ENCODE results near the gene GTF2F2.

Gene GTF2F2

DNA sequence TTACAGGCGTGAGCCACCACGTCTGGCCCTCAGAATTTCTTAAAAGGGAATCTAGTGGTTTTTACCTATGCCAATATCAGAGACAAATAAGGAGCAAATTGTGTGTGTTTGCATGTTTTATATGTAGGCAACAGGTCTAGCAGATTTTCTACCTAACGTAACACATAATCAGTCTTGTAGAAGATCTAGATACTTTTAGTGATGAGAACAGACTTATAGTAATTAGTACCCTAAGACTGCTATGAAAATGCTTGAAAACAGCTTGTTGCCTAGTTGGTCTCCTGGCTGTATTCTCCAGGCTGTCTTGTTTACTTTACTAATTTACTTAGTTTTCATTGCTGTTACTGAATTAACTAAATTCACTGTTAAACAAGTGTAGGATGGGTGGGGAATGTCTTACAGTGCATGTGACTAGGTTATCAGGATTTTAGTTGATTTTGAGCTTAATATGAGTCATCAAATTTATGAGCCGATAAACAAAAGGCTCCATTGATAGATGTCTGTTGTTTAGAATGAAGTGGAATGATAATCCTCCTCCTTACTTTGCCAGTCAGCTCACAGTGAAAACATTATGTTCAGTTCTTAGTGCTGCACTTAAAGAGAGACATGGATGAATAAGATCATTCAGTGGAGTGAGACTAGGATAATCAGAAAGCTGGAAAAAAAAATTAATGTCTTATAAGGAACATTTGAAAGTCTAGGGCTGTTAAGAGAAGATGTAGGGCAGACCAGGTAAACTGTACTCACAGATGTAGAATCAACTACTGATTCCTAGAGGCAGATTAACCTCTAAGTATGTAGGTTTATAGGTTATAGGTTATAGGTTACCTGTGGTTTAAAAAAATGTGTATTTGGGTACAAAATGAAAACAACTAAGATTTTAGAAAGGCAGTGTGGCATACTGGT is 22.4 kb downstream of the GTF2F2 start:
- Mint-ChIP-seq H3K9me3 (ENCODE audit: low read depth) (no peaks in the 10 kb centered on the region), H3K4me1 (ENCODE audit: low read depth) (peaks cover 34% of the 10 kb centered on the region), H3K4me3 (no peak overlapping the region), H3K27ac (no peak overlapping the region), H3K27me3 (no peaks in the 10 kb centered on the region), H3K36me3 (peaks cover 24% of the 10 kb centered on the region)

DNA sequence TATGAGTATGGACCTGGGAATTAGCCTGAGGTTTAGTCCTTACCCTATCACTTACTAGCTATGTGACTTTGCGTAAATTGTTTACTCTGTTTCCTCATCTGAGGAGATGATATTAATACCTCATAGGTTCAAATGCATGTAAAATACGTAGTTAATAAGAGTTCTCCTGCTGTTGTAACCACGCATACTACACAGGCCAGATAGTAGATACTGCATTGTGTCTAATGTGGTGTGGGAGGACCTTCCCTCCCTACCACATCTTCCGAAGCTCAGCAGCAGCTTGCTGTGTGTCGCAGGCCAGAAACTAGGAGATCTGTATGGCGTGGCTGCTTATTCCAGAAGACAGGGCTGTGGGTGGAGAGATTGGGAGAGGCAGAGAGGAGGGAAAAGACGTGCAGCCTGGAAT is 23.0 kb downstream of the GTF2F2 start:
- no peak overlapping the region for H3K4me3 Mint-ChIP-seq
- peaks cover 37% of the 10 kb centered on the region for H3K4me1 Mint-ChIP-seq (ENCODE audit: low read depth)
- H3K27me3 Mint-ChIP-seq: no peaks in the 10 kb centered on the region
- H3K36me3 Mint-ChIP-seq: peaks cover 18% of the 10 kb centered on the region
- H3K27ac Mint-ChIP-seq: no peak overlapping the region
- H3K9me3 Mint-ChIP-seq (ENCODE audit: low read depth): no peaks in the 10 kb centered on the region

DNA sequence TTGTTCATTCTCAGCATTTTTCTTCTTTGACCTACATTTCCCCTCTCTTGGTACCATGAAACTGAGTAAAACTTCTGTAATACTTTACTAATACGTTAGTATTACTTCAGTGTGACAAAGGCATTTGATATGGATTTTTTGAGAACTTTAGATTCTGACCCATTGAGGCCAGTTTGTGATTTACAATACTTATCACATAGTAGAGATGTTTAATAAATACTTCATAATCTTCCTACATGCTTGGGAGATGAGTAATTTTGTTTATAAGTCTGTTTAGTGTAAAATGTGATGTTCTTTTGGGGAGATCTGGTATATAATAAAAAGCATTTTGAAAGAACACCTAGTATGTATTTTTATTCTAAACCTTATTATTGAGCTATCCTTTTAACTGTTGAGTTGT is 29.7 kb downstream of the GTF2F2 start:
- H3K27me3 Mint-ChIP-seq: no peaks in the 10 kb centered on the region
- H3K27ac Mint-ChIP-seq: peak overlapping the region; percentile 34
- H3K4me3 Mint-ChIP-seq: no peak overlapping the region
- H3K36me3 Mint-ChIP-seq: peaks cover 20% of the 10 kb centered on the region
- H3K4me1 Mint-ChIP-seq (ENCODE audit: low read depth): peaks cover 24% of the 10 kb centered on the region
- H3K9me3 Mint-ChIP-seq (ENCODE audit: low read depth): no peaks in the 10 kb centered on the region

DNA sequence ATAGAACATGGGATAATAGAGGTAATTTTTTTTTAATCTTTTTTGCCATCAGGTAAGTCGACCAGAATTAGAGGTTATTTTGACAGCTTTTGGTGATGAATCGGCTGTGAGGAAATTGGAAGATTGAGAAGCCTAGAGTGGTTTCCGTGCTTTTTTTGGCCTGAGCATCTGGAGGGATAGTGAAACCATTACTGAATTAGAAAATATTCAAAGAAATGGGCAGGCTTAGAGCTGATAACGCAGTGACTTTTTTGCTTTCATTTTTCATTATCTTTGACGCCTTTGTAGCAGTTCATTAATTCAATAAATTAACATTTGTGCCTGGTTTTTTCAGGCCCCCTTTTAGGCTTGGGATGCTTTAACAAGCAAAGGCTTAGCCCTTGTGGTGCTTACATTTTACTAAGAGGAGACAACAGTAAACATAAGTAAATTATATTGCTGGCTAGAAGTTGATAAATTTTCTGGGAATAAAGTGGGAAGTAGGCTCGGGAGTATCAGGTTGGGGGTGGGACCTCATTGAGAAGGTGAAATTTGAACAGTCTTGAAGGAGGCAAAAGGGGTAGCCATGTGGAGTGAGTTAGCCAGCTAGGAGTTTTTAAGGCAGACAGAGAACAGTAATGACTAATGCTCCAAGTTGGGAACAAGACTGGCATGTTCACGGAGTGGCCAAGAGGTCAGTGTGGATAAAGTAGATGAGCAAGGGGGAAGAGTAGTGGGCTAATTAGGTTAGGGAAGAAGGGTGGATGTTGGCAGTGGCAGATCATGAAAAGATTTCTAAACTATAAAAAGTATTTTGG is 36.5 kb downstream of the GTF2F2 start:
- Mint-ChIP-seq H3K27me3 (no peaks in the 10 kb centered on the region), H3K27ac (no peak overlapping the region), H3K36me3 (peaks cover 44% of the 10 kb centered on the region), H3K4me1 (ENCODE audit: low read depth) (peaks cover 6% of the 10 kb centered on the region), H3K9me3 (ENCODE audit: low read depth) (peaks cover 3% of the 10 kb centered on the region), H3K4me3 (no peak overlapping the region)

DNA sequence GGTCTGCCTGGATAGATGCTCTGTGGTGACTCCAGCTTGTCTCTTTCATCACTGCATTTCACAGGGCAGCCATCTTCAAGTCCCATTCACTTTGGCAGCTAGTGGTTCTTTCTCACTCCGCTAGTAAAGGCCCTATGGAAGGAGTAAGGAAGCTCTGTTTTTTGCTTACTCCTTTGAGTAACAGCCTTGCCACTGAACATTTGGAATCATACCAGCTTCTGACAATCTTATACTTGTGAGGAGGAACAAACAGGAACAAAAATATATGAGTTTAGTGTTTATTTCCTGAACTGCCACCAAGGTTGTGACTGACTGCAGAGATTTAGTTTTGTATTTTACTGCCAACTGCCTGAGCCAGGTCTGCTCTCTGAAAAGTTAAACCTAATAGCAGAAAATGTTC is 41.9 kb downstream of the GTF2F2 start:
- H3K4me3 Mint-ChIP-seq: no peak overlapping the region
- peaks cover 3% of the 10 kb centered on the region for H3K9me3 Mint-ChIP-seq (ENCODE audit: low read depth)
- peaks cover 21% of the 10 kb centered on the region for H3K36me3 Mint-ChIP-seq
- H3K4me1 Mint-ChIP-seq (ENCODE audit: low read depth): peaks cover 8% of the 10 kb centered on the region
- H3K27me3 Mint-ChIP-seq: no peaks in the 10 kb centered on the region
- no peak overlapping the region for H3K27ac Mint-ChIP-seq

GRCh38 chr13:45162821-45163220 is 42.5 kb downstream of the GTF2F2 start:
- H3K27me3 Mint-ChIP-seq: no peaks in the 10 kb centered on the region
- peaks cover 20% of the 10 kb centered on the region for H3K36me3 Mint-ChIP-seq
- no peak overlapping the region for H3K4me3 Mint-ChIP-seq
- H3K27ac Mint-ChIP-seq: no peak overlapping the region
- peaks cover 2% of the 10 kb centered on the region for H3K9me3 Mint-ChIP-seq (ENCODE audit: low read depth)
- peaks cover 8% of the 10 kb centered on the region for H3K4me1 Mint-ChIP-seq (ENCODE audit: low read depth)

- Mint-ChIP-seq H3K27ac (no peak overlapping the region), H3K9me3 (ENCODE audit: low read depth) (no peaks in the 10 kb centered on the region), H3K27me3 (no peaks in the 10 kb centered on the region), H3K4me1 (ENCODE audit: low read depth) (peaks cover 5% of the 10 kb centered on the region), H3K4me3 (no peak overlapping the region), H3K36me3 (peaks cover 11% of the 10 kb centered on the region)
Observed at GRCh38 chr13:45166858-45167257, 46.5 kb downstream of the GTF2F2 start.

- H3K9me3 Mint-ChIP-seq (ENCODE audit: low read depth): no peaks in the 10 kb centered on the region
- H3K27me3 Mint-ChIP-seq: no peaks in the 10 kb centered on the region
- peaks cover 4% of the 10 kb centered on the region for H3K4me1 Mint-ChIP-seq (ENCODE audit: low read depth)
- H3K4me3 Mint-ChIP-seq: no peak overlapping the region
- peaks cover 14% of the 10 kb centered on the region for H3K36me3 Mint-ChIP-seq
- no peak overlapping the region for H3K27ac Mint-ChIP-seq
Observed at GRCh38 chr13:45167611-45168554, 47.6 kb downstream of the GTF2F2 start.

- Mint-ChIP-seq H3K4me3 (no peak overlapping the region), H3K36me3 (peaks cover 14% of the 10 kb centered on the region), H3K27ac (no peak overlapping the region), H3K27me3 (no peaks in the 10 kb centered on the region), H3K9me3 (ENCODE audit: low read depth) (no peaks in the 10 kb centered on the region), H3K4me1 (ENCODE audit: low read depth) (peaks cover 3% of the 10 kb centered on the region)
Observed at GRCh38 chr13:45168555-45168930, 48.2 kb downstream of the GTF2F2 start.

DNA sequence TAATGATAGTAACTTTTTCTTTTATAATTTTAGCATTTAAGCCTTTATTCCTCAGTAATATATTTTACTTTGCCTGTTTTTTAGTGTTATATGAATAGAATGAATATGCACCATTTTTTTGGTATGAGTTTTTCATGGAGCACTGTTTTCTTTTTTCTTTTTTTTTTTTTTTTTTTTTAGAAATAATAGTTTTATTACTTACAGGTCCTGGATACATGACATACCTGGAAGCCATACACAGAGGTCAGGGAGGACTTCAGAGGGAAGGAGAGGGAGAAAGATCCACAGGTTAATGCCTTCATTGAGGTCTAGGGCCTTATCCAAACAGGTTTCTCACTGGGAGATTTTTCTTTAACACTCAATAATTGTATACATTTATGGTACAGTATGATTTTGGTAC is 54.2 kb downstream of the GTF2F2 start:
- H3K36me3 Mint-ChIP-seq: peaks cover 31% of the 10 kb centered on the region
- H3K4me3 Mint-ChIP-seq: no peak overlapping the region
- H3K4me1 Mint-ChIP-seq (ENCODE audit: low read depth): peaks cover 32% of the 10 kb centered on the region
- H3K9me3 Mint-ChIP-seq (ENCODE audit: low read depth): no peaks in the 10 kb centered on the region
- no peaks in the 10 kb centered on the region for H3K27me3 Mint-ChIP-seq
- no peak overlapping the region for H3K27ac Mint-ChIP-seq

DNA sequence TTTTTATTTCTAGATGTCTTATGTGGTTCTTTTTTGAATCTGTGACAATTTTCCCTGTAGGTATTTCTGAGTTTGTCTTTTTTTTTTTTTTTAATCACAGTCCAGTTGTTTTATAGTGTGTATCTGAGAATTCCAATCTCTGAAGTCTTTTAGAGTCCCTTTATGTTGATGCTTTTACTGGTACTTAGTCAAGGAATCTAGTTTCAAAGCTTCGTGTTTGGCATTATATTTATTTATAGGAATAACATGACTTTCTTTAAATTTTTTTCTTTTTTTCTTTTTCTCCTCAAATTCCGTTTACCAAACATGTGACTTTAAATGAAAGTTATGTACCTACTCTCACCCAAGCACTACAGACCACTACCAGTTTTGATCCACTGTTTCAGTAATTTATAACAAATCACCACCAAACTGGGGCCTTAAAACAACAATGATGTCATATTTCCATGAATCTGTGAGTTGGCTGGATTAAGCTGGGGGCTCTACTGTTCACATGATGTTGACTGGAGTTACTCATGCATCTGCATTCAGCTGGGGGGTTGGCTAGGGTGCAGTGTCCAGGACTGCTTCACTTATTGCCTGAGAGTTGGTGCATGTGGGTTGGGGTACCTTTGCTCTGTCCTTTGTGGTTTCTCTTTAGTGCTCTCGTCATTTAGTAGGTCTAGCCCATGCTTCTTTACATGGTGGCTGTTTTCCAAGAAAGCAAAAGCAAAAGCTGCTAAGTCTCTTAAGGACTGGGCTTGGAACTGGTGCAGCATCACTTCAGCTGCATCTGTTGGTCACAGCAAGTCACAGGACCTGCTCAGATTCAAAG is 58.2 kb downstream of the GTF2F2 start:
- H3K27ac Mint-ChIP-seq: no peak overlapping the region
- peaks cover 26% of the 10 kb centered on the region for H3K36me3 Mint-ChIP-seq
- H3K27me3 Mint-ChIP-seq: no peaks in the 10 kb centered on the region
- peaks cover 39% of the 10 kb centered on the region for H3K4me1 Mint-ChIP-seq (ENCODE audit: low read depth)
- H3K4me3 Mint-ChIP-seq: no peak overlapping the region
- no peaks in the 10 kb centered on the region for H3K9me3 Mint-ChIP-seq (ENCODE audit: low read depth)

GRCh38 chr13:45179428-45179827 is 59.1 kb downstream of the GTF2F2 start:
- Mint-ChIP-seq H3K4me3 (no peak overlapping the region), H3K36me3 (peaks cover 22% of the 10 kb centered on the region), H3K27me3 (no peaks in the 10 kb centered on the region), H3K9me3 (ENCODE audit: low read depth) (no peaks in the 10 kb centered on the region), H3K4me1 (ENCODE audit: low read depth) (peaks cover 39% of the 10 kb centered on the region), H3K27ac (no peak overlapping the region)

GRCh38 chr13:45180303-45180702 is 60.0 kb downstream of the GTF2F2 start:
- H3K4me3 Mint-ChIP-seq: no peak overlapping the region
- H3K4me1 Mint-ChIP-seq (ENCODE audit: low read depth): peaks cover 35% of the 10 kb centered on the region
- no peak overlapping the region for H3K27ac Mint-ChIP-seq
- H3K36me3 Mint-ChIP-seq: peaks cover 15% of the 10 kb centered on the region
- H3K27me3 Mint-ChIP-seq: no peaks in the 10 kb centered on the region
- H3K9me3 Mint-ChIP-seq (ENCODE audit: low read depth): no peaks in the 10 kb centered on the region
